ENCODE measurements around the gene KCNV2.

The KCNV2 gene

DNA sequence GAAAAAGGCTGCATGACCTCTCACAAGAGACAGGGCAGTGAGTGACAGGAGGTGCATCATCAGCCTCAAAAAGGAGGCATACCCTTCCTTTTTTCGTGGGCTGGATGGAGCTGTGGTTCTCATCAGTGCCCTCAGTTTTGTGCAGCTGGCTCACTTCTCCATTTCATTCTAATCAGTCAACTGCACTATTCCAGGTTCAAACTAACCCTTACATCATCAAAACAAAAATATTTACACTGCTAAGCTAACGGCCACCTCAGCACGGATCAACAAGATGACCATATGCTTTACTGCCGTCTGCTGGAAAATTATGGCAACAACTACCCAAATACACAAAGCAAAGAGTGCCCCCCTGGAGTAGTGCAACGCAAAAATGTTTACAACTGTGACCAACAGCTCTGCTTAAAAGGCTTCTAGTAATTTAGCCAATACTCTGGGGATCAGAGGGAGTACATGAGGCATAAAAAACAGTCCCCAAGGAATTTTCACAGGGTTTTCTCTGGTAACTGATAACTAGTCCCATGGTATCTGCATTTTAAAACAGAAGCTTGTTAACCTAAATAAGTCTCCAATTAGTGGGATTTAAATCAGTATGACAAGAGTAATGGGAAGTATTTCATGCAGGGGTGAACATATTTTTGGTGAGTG is 10.8 kb downstream of the KCNV2 start:
- H3K36me3 ChIP-seq (ENCODE audit: control insufficient read depth in 2 of 2, insufficient read depth in 2 of 2, low read length in 2 of 2): no peaks in the 10 kb centered on the region
- no peak overlapping the region for H3K27ac ChIP-seq (ENCODE audit: low read depth in 2 of 2, low read length in 2 of 2)

DNA sequence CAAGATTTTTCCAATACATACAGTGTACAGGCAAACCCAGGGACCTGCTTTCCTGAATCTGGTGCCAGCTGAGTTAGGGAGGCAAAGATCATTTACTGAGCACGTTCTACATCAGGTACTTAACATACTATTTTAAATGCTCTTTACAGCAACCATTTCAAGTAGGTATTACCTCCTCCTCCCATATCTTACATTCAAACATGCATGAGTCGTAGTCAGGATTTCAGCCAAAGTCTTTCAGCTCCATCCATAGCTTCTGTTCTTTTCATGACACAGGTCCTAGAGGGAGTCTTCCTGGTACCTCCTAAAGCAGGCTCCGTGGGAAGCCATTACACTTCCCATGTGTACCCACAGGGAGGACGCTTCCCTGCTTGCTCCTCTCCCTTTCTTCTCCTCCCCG is 11.7 kb downstream of the KCNV2 start:
- Histone ChIP-seq H3K36me3 (ENCODE audit: control insufficient read depth in 2 of 2, insufficient read depth in 2 of 2, low read length in 2 of 2) (no peaks in the 10 kb centered on the region), H3K4me1 (ENCODE audit: control insufficient read depth in 2 of 2, insufficient read depth in 2 of 2, low read length in 2 of 2) (no peaks in the 10 kb centered on the region), H3K9me3 (ENCODE audit: control insufficient read depth in 2 of 2, low read length in 2 of 2) (no peaks in the 10 kb centered on the region), H3K9ac (ENCODE audit: low read depth in 1 of 2, low read length in 2 of 2) (no peak overlapping the region), H3K4me3 (ENCODE audit: low read length in 2 of 2) (no peak overlapping the region), H3K27me3 (ENCODE audit: control insufficient read depth in 2 of 2, insufficient read depth in 2 of 2, low read length in 2 of 2) (no peaks in the 10 kb centered on the region), H3K27ac (ENCODE audit: low read depth in 2 of 2, low read length in 2 of 2) (no peak overlapping the region)

More for the DNA sequence above, 10.8 kb downstream of the KCNV2 start:
- Histone ChIP-seq H3K4me1 (ENCODE audit: control insufficient read depth in 2 of 2, insufficient read depth in 2 of 2, low read length in 2 of 2) (no peaks in the 10 kb centered on the region), H3K9ac (ENCODE audit: low read depth in 1 of 2, low read length in 2 of 2) (no peak overlapping the region), H3K4me3 (ENCODE audit: low read length in 2 of 2) (no peak overlapping the region), H3K9me3 (ENCODE audit: control insufficient read depth in 2 of 2, low read length in 2 of 2) (no peaks in the 10 kb centered on the region), H3K27me3 (ENCODE audit: control insufficient read depth in 2 of 2, insufficient read depth in 2 of 2, low read length in 2 of 2) (no peaks in the 10 kb centered on the region)

DNA sequence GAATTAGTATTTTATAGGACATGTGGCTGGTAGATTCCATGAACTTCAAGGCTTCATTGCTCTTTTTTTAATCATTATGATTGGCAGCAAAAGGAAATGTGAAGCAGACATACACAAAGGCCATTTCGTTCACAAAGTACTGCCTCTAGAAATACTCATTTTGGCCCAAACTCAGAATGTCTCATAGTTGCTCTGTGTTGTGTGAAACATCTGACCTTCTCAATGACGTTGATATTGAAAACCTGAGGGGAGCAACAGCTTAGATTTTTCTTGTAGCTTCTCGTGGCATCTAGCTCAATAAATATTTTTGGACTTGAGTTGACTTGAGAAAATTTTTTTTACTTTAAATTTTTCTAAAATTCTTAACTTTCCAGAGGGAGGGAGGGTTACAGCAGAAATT is 12.4 kb downstream of the KCNV2 start:
- Histone ChIP-seq H3K4me1 (ENCODE audit: control insufficient read depth in 2 of 2, insufficient read depth in 2 of 2, low read length in 2 of 2) (no peaks in the 10 kb centered on the region), H3K27me3 (ENCODE audit: control insufficient read depth in 2 of 2, insufficient read depth in 2 of 2, low read length in 2 of 2) (no peaks in the 10 kb centered on the region), H3K9me3 (ENCODE audit: control insufficient read depth in 2 of 2, low read length in 2 of 2) (no peaks in the 10 kb centered on the region), H3K27ac (ENCODE audit: low read depth in 2 of 2, low read length in 2 of 2) (no peak overlapping the region), H3K9ac (ENCODE audit: low read depth in 1 of 2, low read length in 2 of 2) (no peak overlapping the region), H3K4me3 (ENCODE audit: low read length in 2 of 2) (no peak overlapping the region), H3K36me3 (ENCODE audit: control insufficient read depth in 2 of 2, insufficient read depth in 2 of 2, low read length in 2 of 2) (no peaks in the 10 kb centered on the region)

DNA sequence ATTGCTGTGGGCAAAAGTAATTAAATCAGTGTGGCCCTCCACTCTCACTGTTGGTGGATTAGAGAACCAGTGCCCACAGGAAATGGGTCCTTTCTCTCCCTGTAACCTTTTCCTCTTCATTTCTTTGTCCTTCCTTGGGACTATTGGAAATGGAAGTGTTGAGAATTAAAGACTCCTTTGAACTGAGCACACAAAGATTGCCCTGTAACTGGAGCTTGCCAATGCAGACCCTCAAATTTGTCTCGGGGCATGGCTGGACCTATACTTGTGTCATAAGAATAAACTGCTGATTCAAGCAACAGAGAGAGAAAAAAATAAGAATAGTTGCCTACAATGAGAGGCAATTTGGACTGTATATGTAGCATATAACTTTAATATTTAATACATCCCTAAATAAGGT is 13.7 kb downstream of the KCNV2 start:
- H3K27ac ChIP-seq (ENCODE audit: low read depth in 2 of 2, low read length in 2 of 2): no peak overlapping the region
- no peak overlapping the region for H3K9ac ChIP-seq (ENCODE audit: low read depth in 1 of 2, low read length in 2 of 2)
- no peaks in the 10 kb centered on the region for H3K27me3 ChIP-seq (ENCODE audit: control insufficient read depth in 2 of 2, insufficient read depth in 2 of 2, low read length in 2 of 2)
- H3K36me3 ChIP-seq (ENCODE audit: control insufficient read depth in 2 of 2, insufficient read depth in 2 of 2, low read length in 2 of 2): no peaks in the 10 kb centered on the region
- H3K4me3 ChIP-seq (ENCODE audit: low read length in 2 of 2): no peak overlapping the region
- no peaks in the 10 kb centered on the region for H3K9me3 ChIP-seq (ENCODE audit: control insufficient read depth in 2 of 2, low read length in 2 of 2)
- no peaks in the 10 kb centered on the region for H3K4me1 ChIP-seq (ENCODE audit: control insufficient read depth in 2 of 2, insufficient read depth in 2 of 2, low read length in 2 of 2)

DNA sequence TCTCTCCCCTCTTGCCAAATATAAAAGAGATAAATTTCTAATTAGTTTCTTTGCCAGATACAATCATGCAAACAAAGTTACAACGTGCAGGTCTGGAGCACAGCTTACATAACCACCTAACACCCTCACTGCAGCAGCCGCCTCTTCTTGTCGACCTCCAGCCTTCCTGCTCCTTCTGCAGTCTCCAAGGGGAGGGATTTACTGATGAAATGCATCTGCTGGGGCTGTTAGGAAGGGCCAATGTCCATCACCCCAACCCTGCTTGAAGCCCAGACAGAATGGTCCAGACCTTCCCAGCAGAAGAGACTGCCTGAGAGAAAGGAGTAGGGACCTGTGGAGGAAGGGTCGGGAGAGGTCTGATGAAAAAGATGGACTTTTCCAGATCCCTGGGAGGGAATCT is 15.2 kb downstream of the KCNV2 start:
- no peaks in the 10 kb centered on the region for H3K36me3 ChIP-seq (ENCODE audit: control insufficient read depth in 2 of 2, insufficient read depth in 2 of 2, low read length in 2 of 2)
- H3K9me3 ChIP-seq (ENCODE audit: control insufficient read depth in 2 of 2, low read length in 2 of 2): no peaks in the 10 kb centered on the region
- no peak overlapping the region for H3K4me3 ChIP-seq (ENCODE audit: low read length in 2 of 2)
- no peak overlapping the region for H3K9ac ChIP-seq (ENCODE audit: low read depth in 1 of 2, low read length in 2 of 2)
- no peaks in the 10 kb centered on the region for H3K27me3 ChIP-seq (ENCODE audit: control insufficient read depth in 2 of 2, insufficient read depth in 2 of 2, low read length in 2 of 2)
- no peaks in the 10 kb centered on the region for H3K4me1 ChIP-seq (ENCODE audit: control insufficient read depth in 2 of 2, insufficient read depth in 2 of 2, low read length in 2 of 2)
- no peak overlapping the region for H3K27ac ChIP-seq (ENCODE audit: low read depth in 2 of 2, low read length in 2 of 2)

DNA sequence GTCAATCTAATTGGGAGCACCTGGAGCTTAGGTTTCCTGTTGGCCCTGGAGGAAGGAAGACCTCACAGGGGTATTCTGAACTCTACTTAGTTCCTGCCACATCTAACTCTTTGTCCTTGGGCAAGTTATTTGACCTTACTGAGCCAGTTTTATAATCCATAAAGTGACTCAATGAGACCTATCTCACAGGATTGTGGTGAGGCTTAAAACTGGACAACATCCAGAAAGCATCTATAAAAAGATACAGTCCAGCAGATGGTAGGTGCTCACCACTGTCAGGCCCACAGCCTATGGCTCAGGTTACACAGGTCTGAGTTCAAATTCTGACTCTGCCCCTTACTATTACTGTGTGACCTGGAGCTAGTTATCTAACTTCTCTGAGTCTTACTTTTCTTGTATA is 23.3 kb downstream of the KCNV2 start:
- no peak overlapping the region for H3K9ac ChIP-seq (ENCODE audit: low read depth in 1 of 2, low read length in 2 of 2)
- H3K4me1 ChIP-seq (ENCODE audit: control insufficient read depth in 2 of 2, insufficient read depth in 2 of 2, low read length in 2 of 2): no peaks in the 10 kb centered on the region
- H3K9me3 ChIP-seq (ENCODE audit: control insufficient read depth in 2 of 2, low read length in 2 of 2): no peaks in the 10 kb centered on the region
- no peak overlapping the region for H3K4me3 ChIP-seq (ENCODE audit: low read length in 2 of 2)
- H3K27ac ChIP-seq (ENCODE audit: low read depth in 2 of 2, low read length in 2 of 2): no peak overlapping the region
- no peaks in the 10 kb centered on the region for H3K36me3 ChIP-seq (ENCODE audit: control insufficient read depth in 2 of 2, insufficient read depth in 2 of 2, low read length in 2 of 2)
- no peaks in the 10 kb centered on the region for H3K27me3 ChIP-seq (ENCODE audit: control insufficient read depth in 2 of 2, insufficient read depth in 2 of 2, low read length in 2 of 2)

DNA sequence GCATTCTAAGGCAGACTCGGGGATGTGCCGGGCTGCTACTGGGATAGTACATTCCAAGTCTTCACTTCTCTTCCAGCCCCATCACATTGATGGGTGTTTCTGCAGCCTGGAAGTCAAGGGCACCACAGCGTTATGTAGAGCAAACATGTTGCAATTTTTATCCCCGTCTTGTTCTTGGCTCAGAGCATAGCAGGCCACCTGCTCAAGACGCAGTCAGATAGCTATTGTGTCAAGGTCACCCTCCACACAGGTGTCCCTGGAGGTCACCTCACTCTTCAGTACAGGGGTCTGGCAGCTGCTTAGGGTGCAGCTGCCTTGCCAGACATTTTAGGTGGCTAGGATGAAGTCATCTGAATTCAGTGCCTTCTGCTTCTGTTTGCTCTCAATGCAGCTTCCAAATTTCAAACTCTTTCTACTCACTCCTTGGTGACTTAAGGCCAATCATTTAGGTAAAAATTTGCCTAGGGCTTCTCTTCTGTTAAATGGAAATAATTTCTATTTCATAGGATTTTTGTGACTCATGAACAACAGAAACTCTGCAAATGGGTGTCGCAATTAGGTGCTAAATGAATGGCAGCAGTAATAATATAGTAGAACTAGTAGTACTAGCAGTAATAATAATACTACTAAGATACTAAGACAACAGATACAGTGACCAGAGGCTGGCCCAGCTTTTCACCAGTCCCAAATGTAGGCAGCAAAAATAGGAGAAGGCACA is 24.3 kb downstream of the KCNV2 start:
- H3K27me3 ChIP-seq (ENCODE audit: control insufficient read depth in 2 of 2, insufficient read depth in 2 of 2, low read length in 2 of 2): no peaks in the 10 kb centered on the region

DNA sequence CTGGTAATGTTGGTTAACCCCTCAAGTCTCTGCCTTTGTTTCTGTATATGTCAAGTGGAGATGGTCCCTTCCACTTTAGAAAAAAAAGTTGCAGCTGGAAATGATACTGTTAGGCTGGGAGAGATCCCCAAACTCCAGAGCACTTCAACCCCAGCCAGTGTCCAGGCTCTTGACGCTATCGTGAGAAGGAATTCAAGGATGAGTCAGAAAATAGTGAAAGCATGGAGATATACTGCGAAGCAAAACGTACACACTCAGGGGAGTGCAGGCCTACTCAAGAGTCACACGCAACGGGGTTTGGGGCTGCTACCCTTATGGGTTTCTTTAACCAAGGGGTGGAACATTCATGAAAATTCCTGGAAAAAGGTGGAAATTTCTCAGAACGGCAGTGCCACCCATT is 24.9 kb downstream of the KCNV2 start:
- Histone ChIP-seq H3K27ac (ENCODE audit: low read depth in 2 of 2, low read length in 2 of 2) (no peak overlapping the region), H3K27me3 (ENCODE audit: control insufficient read depth in 2 of 2, insufficient read depth in 2 of 2, low read length in 2 of 2) (no peaks in the 10 kb centered on the region)

More for the DNA sequence above, 24.3 kb downstream of the KCNV2 start:
- H3K4me3 ChIP-seq (ENCODE audit: low read length in 2 of 2): no peak overlapping the region
- H3K9ac ChIP-seq (ENCODE audit: low read depth in 1 of 2, low read length in 2 of 2): no peak overlapping the region
- H3K36me3 ChIP-seq (ENCODE audit: control insufficient read depth in 2 of 2, insufficient read depth in 2 of 2, low read length in 2 of 2): no peaks in the 10 kb centered on the region
- no peaks in the 10 kb centered on the region for H3K9me3 ChIP-seq (ENCODE audit: control insufficient read depth in 2 of 2, low read length in 2 of 2)
- H3K27ac ChIP-seq (ENCODE audit: low read depth in 2 of 2, low read length in 2 of 2): no peak overlapping the region
- H3K4me1 ChIP-seq (ENCODE audit: control insufficient read depth in 2 of 2, insufficient read depth in 2 of 2, low read length in 2 of 2): no peaks in the 10 kb centered on the region

DNA sequence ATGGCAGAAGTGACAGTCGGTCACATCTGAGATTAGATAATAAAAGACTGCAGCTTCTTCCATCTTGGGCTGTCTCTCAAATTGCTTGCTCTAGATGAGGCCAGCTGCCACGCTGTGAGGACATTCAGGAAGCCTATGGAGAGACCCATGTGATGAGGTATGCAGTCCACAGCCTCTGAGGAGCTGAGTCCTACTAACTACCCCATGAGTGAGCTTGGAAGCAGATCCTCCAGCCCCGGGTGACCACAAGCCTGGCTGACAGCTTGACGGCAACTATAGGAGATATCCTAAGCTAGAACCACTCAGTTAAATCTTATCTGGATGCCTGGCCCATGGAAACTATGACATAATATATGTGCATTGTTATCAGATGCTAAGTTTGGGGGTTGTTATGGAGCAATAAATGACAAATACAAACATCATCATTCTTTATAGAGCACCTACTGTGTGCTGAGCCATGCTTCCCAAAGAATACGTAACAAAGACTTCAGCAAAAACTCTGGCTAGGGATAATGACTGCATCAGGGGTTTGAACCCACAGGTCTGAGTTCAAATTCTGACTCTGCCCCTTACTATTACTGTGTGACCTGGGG is 26.7 kb downstream of the KCNV2 start:
- H3K27ac ChIP-seq (ENCODE audit: low read depth in 2 of 2, low read length in 2 of 2): no peak overlapping the region
- H3K27me3 ChIP-seq (ENCODE audit: control insufficient read depth in 2 of 2, insufficient read depth in 2 of 2, low read length in 2 of 2): no peaks in the 10 kb centered on the region

More for the DNA sequence above, 24.9 kb downstream of the KCNV2 start:
- H3K9me3 ChIP-seq (ENCODE audit: control insufficient read depth in 2 of 2, low read length in 2 of 2): no peaks in the 10 kb centered on the region
- no peaks in the 10 kb centered on the region for H3K36me3 ChIP-seq (ENCODE audit: control insufficient read depth in 2 of 2, insufficient read depth in 2 of 2, low read length in 2 of 2)
- no peak overlapping the region for H3K4me3 ChIP-seq (ENCODE audit: low read length in 2 of 2)
- H3K4me1 ChIP-seq (ENCODE audit: control insufficient read depth in 2 of 2, insufficient read depth in 2 of 2, low read length in 2 of 2): no peaks in the 10 kb centered on the region
- no peak overlapping the region for H3K9ac ChIP-seq (ENCODE audit: low read depth in 1 of 2, low read length in 2 of 2)

DNA sequence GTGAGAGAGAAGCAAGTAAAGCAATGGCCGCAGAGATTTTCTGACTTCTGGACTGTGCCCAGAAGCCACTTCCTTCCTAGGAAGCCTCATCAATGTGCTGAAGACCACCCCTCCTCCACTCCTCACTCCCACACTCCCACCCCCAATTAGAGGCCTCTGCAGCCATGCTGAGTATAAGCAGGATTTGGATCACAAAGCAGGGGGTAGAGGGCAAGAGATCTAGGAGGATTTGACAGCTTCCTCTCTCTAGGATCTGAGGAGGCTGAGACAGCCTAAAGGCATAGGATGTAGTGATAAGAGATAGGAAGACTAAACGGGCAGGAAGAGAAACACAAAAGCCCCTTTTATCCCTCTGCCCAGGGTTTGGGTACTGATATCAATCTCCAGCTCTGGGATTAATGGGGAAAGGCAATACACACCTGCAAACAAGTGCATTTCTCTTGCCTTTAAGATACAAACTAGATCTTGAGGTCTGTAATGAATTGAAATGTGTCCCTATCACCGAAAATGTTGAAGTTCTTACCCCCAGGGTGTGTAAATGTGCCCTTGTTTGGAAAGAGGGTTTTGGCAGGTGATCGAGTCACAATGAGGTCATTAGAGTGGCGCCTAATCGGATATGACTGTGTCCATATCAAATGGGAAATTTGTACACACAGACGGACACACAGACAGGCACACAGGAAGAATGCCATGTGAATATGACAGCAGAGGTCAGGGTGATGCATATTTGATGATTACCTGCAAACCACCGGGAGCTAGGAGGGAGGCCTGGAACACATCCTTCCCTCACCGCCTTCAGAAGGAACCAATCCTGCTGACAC is 28.5 kb downstream of the KCNV2 start:
- H3K9ac ChIP-seq (ENCODE audit: low read depth in 1 of 2, low read length in 2 of 2): no peak overlapping the region
- H3K9me3 ChIP-seq (ENCODE audit: control insufficient read depth in 2 of 2, low read length in 2 of 2): no peaks in the 10 kb centered on the region
- H3K4me1 ChIP-seq (ENCODE audit: control insufficient read depth in 2 of 2, insufficient read depth in 2 of 2, low read length in 2 of 2): no peaks in the 10 kb centered on the region
- H3K4me3 ChIP-seq (ENCODE audit: low read length in 2 of 2): no peak overlapping the region
- H3K27me3 ChIP-seq (ENCODE audit: control insufficient read depth in 2 of 2, insufficient read depth in 2 of 2, low read length in 2 of 2): no peaks in the 10 kb centered on the region
- no peaks in the 10 kb centered on the region for H3K36me3 ChIP-seq (ENCODE audit: control insufficient read depth in 2 of 2, insufficient read depth in 2 of 2, low read length in 2 of 2)
- no peak overlapping the region for H3K27ac ChIP-seq (ENCODE audit: low read depth in 2 of 2, low read length in 2 of 2)

More for the DNA sequence above, 26.7 kb downstream of the KCNV2 start:
- Histone ChIP-seq H3K4me1 (ENCODE audit: control insufficient read depth in 2 of 2, insufficient read depth in 2 of 2, low read length in 2 of 2) (no peaks in the 10 kb centered on the region), H3K9me3 (ENCODE audit: control insufficient read depth in 2 of 2, low read length in 2 of 2) (no peaks in the 10 kb centered on the region), H3K4me3 (ENCODE audit: low read length in 2 of 2) (no peak overlapping the region), H3K36me3 (ENCODE audit: control insufficient read depth in 2 of 2, insufficient read depth in 2 of 2, low read length in 2 of 2) (no peaks in the 10 kb centered on the region), H3K9ac (ENCODE audit: low read depth in 1 of 2, low read length in 2 of 2) (no peak overlapping the region)

Data from mucosa of rectum (tissue), 2 donors.